Liver (tissue), 9 donors: ENCODE measurements around the gene SNRPB2. TPM values are rescaled to one million over a fixed set of nuclear protein-coding genes. Genes with fewer than 3 reads are reported as not detected.

Experiments
- DNase-seq: peaks from one replicate; pipeline ENCODE4 v3.0.0-alpha.2; 2017; ENCODE audit warnings: low spot score
- H3K27ac ChIP-seq, 2 donors: one replicate each; pipeline ENCODE4 v1.7.0; 2013; ENCODE audit warnings: inconsistent platforms in 2 of 2, low read length in 2 of 2, control low read depth in 1 of 2, low read depth in 1 of 2, mild to moderate bottlenecking in 1 of 2
- H3K27me3 ChIP-seq, 4 donors: one replicate each; pipeline versions ENCODE4 v1.6.1 to v1.7.0; 2013; ENCODE audit warnings: low read length in 3 of 4, inconsistent platforms in 1 of 4, mild to moderate bottlenecking in 1 of 4, moderate library complexity in 1 of 4; ENCODE audit not compliant: control insufficient read depth in 4 of 4, insufficient read depth in 4 of 4
- H3K36me3 ChIP-seq, 4 donors: one replicate each; pipeline versions ENCODE4 v1.6.1 to v1.7.0; 2013; ENCODE audit warnings: low read length in 3 of 4, mild to moderate bottlenecking in 3 of 4, low read depth in 1 of 4, moderate library complexity in 1 of 4; ENCODE audit not compliant: control insufficient read depth in 4 of 4, insufficient read depth in 3 of 4
- H3K4me1 ChIP-seq, 4 donors: one replicate each; pipeline versions ENCODE4 v1.6.1 to v1.7.0; 2013; ENCODE audit warnings: low read length in 3 of 4, mild to moderate bottlenecking in 3 of 4, moderate library complexity in 1 of 4; ENCODE audit not compliant: control insufficient read depth in 4 of 4, insufficient read depth in 4 of 4
- H3K4me3 ChIP-seq, 3 donors: one replicate each; pipeline versions ENCODE4 v1.6.1 to v1.7.0; 2013; ENCODE audit warnings: low read length in 3 of 3, control low read depth in 1 of 3, low read depth in 1 of 3, mild to moderate bottlenecking in 1 of 3
- H3K9ac ChIP-seq, 2 donors: one replicate each; pipeline ENCODE4 v1.7.0; 2013; ENCODE audit warnings: low read length in 2 of 2, mild to moderate bottlenecking in 2 of 2, moderate library complexity in 2 of 2, control low read depth in 1 of 2, low read depth in 1 of 2
- H3K9me3 ChIP-seq, 4 donors: one replicate each; pipeline versions ENCODE4 v1.6.1 to v1.7.0; 2013; ENCODE audit warnings: low read length in 3 of 4; ENCODE audit not compliant: control insufficient read depth in 4 of 4
- EGR1 ChIP-seq, 2 donors: IDR thresholded peaks; 2 replicates each; pipeline ENCODE4 v1.6.1; 2016 to 2018; ENCODE audit warnings: antibody characterized with exemption in 2 of 2, low read depth in 2 of 2
- FOXA1 ChIP-seq: IDR thresholded peaks from 2 replicates; pipeline ENCODE4 v1.6.1; 2016; ENCODE audit warnings: antibody characterized with exemption
- FOXA2 ChIP-seq: IDR thresholded peaks from 2 replicates; pipeline ENCODE4 v1.6.1; 2016; ENCODE audit warnings: antibody characterized with exemption
- GABPA ChIP-seq, 2 donors: IDR thresholded peaks in 1 of 2; conservative IDR thresholded peaks in 1 of 2; 2 replicates each; pipeline ENCODE4 v1.6.1; 2016; ENCODE audit warnings: antibody characterized with exemption in 2 of 2, mild to moderate bottlenecking in 1 of 2, moderate library complexity in 1 of 2
- HNF4A ChIP-seq, 2 donors: conservative IDR thresholded peaks; 2 replicates each; pipeline ENCODE4 v1.6.1; 2016; ENCODE audit warnings: antibody characterized with exemption in 2 of 2, mild to moderate bottlenecking in 2 of 2
- HNF4G ChIP-seq: IDR thresholded peaks from 2 replicates; pipeline ENCODE4 v1.6.1; 2016; ENCODE audit warnings: antibody characterized with exemption
- JUND ChIP-seq, 2 donors: IDR thresholded peaks; 2 replicates each; pipeline ENCODE4 v1.6.1; 2016; ENCODE audit warnings: antibody characterized with exemption in 2 of 2
- NR2F2 ChIP-seq: IDR thresholded peaks from 2 replicates; pipeline ENCODE4 v1.6.1; 2016; ENCODE audit warnings: antibody characterized with exemption
- RAD21 ChIP-seq, 2 donors: IDR thresholded peaks; 2 replicates each; pipeline ENCODE4 v1.6.1; 2016; ENCODE audit warnings: antibody characterized with exemption in 2 of 2, mild to moderate bottlenecking in 2 of 2
- RXRA ChIP-seq, 2 donors: IDR thresholded peaks; 2 replicates each; pipeline ENCODE4 v1.6.1; 2017 to 2018; ENCODE audit warnings: antibody characterized with exemption in 2 of 2, mild to moderate bottlenecking in 1 of 2
- SP1 ChIP-seq: IDR thresholded peaks from 2 replicates; pipeline ENCODE4 v1.6.1; 2018; ENCODE audit warnings: antibody characterized with exemption, mild to moderate bottlenecking
- TAF1 ChIP-seq: conservative IDR thresholded peaks from 2 replicates; pipeline ENCODE4 v1.6.1; 2016; ENCODE audit warnings: antibody characterized with exemption, mild to moderate bottlenecking
- YY1 ChIP-seq: IDR thresholded peaks from 2 replicates; pipeline ENCODE4 v1.6.1; 2016; ENCODE audit warnings: antibody characterized with exemption, mild to moderate bottlenecking
- WGBS: extraction: QIAGEN DNeasy Blood & Tissue Kit; methylation state at CpG from one replicate; pipeline ENCODE4 v1.1.7; 2013; 5-methylcytosine and 5-hydroxymethylcytosine counted together
- polyA plus RNA-seq, 2 donors: library from polyadenylated mRNA; stranded (reverse) in 1 of 2; unstranded in 1 of 2; fragments of 200-250 nt in 1 of 2; fragments of >200 nt in 1 of 2; fragmentation: Nextera tagmentation in 1 of 2; extraction: Ambion mirVana in 1 of 2; gene quantifications; one replicate each; pipeline versions ENCODE4 v1.2.1 to v1.2.3, GENCODE V29; 2013 to 2015
- total RNA-seq, 2 donors: library from RNA; depleted of rRNA; stranded (reverse); fragments of >200 nt; gene quantifications; one replicate each; pipeline ENCODE4 v1.2.3, GENCODE V29; 2014
- TF ChIP-seq, protein P1 (sequence below): IDR thresholded peaks from 2 replicates; pipeline ENCODE4 v1.6.1; 2016; ENCODE audit warnings: antibody characterized with exemption
- TF ChIP-seq, protein P2 (sequence below): IDR thresholded peaks from 2 replicates; pipeline ENCODE4 v1.6.1; 2016; ENCODE audit warnings: antibody characterized with exemption
- TF ChIP-seq, protein P3 (sequence below): IDR thresholded peaks from 2 replicates; pipeline ENCODE4 v1.6.1; 2016; ENCODE audit warnings: antibody characterized with exemption
- TF ChIP-seq, protein P4 (sequence below): IDR thresholded peaks from 2 replicates; pipeline ENCODE4 v1.6.1; 2016; ENCODE audit warnings: antibody characterized with exemption, mild to moderate bottlenecking
- donor health status: healthy.
- donor health status: healthy.
- donor health status: healthy.
- donor health status: healthy.
- donor health status: healthy.

Gene SNRPB2
- total RNA-seq (10 to 100 TPM; 13.9 to 22.2 TPM), polyA plus RNA-seq (10 to 100 TPM; 19.9 to 36.0 TPM)

DNA sequence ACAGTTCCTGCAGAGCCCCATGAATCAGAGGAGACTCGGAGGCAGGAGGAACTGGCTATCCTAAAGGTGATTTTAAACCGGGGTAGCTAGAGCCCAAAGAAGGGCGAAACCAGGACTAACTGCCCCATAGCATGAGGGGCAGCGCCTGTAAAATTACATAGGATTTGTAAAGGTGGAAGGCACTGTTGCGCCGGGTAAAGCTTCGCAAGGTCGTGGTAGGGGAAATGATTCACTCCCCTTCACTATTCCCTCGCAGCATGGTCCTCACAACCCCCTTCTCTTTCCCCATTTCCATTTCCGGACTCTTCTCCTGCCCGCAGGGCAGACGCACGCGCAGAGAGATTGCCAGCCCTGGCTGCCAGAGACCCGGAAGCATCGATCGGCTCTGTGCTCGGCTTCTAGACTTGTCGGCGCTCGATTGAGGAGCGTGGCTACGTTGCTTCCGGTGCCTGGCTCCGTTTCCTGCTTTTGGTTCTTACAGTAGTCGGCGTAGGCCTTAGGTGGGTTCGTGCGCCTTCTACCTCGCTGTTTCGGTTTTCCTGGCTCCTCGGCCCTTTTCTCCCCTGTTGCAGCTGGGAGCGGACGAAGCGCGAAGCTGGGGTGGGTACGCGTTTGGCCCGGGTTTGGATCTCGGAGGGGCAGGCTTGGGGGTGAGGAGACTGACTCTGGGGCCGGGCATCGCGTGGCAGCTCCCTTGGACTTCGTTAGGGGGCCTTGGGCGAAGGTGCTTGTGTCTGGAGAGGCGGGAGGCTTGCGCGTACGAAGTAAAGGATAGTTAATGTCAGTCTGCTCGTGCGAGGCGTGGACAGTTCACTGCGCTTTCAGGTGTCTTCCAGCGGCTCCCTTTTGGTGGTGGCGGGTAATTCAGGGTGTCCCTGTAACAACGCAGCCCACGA is at the start of gene SNRPB2:
SNRPB2 (plus strand) TSS at position 462 of the 896 bp plus-strand sequence. CDS start 1,677 bp downstream, outside the sequence.
- peak within 1 kb of the TSS; percentile 71 to 76 for H3K27ac ChIP-seq
- peaks cover 1 to 17% (median 11%) of the 10 kb centered on the region in 4 donors for H3K36me3 ChIP-seq
- WGBS = 4% methylated on average over 57 of the region's 57 CpGs
- TF ChIP-seq RXRA (IDR thresholded peaks at IDR 0.05) = peak in 1 of 2 donors; percentile 39
- TF ChIP-seq TAF1 = peak; percentile 56
- TF ChIP-seq, protein P1, sequence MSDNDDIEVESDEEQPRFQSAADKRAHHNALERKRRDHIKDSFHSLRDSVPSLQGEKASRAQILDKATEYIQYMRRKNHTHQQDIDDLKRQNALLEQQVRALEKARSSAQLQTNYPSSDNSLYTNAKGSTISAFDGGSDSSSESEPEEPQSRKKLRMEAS = peak; percentile 76
- TF ChIP-seq FOXA1 = no peak
- TF ChIP-seq EGR1 (IDR thresholded peaks at IDR 0.05; ENCODE audit: low read depth in 2 of 2) = peak; percentile 62 to 66
- TF ChIP-seq YY1 = peak; percentile 90
- TF ChIP-seq SP1 = peak; percentile 41
- TF ChIP-seq, protein P2, sequence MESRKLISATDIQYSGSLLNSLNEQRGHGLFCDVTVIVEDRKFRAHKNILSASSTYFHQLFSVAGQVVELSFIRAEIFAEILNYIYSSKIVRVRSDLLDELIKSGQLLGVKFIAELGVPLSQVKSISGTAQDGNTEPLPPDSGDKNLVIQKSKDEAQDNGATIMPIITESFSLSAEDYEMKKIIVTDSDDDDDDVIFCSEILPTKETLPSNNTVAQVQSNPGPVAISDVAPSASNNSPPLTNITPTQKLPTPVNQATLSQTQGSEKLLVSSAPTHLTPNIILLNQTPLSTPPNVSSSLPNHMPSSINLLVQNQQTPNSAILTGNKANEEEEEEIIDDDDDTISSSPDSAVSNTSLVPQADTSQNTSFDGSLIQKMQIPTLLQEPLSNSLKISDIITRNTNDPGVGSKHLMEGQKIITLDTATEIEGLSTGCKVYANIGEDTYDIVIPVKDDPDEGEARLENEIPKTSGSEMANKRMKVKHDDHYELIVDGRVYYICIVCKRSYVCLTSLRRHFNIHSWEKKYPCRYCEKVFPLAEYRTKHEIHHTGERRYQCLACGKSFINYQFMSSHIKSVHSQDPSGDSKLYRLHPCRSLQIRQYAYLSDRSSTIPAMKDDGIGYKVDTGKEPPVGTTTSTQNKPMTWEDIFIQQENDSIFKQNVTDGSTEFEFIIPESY = no peak
- peak in 1 of 2 donors; percentile 47 for TF ChIP-seq RAD21 (IDR thresholded peaks at IDR 0.05)
- TF ChIP-seq GABPA (IDR thresholded peaks at IDR 0.05 in 1 of 2, conservative IDR thresholded peaks at IDR 0.05 in 1 of 2) = peak; percentile 93 to 98
- TF ChIP-seq NR2F2 = no peak
- TF ChIP-seq, protein P3, sequence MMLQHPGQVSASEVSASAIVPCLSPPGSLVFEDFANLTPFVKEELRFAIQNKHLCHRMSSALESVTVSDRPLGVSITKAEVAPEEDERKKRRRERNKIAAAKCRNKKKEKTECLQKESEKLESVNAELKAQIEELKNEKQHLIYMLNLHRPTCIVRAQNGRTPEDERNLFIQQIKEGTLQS = no peak
- H3K4me3 ChIP-seq = peak within 1 kb of the TSS; percentile 82 to 100 (median 93)
- DNase-seq = peak; percentile 86
- peaks cover 0 to 10% (median 3%) of the 10 kb centered on the region in 4 donors for H3K27me3 ChIP-seq
- peaks cover 5 to 10% (median 9%) of the 10 kb centered on the region in 4 donors for H3K4me1 ChIP-seq
- peaks cover 0 to 8% (median under 1%) of the 10 kb centered on the region in 4 donors for H3K9me3 ChIP-seq
- H3K9ac ChIP-seq = peak within 1 kb of the TSS; percentile 78 to 81

DNA sequence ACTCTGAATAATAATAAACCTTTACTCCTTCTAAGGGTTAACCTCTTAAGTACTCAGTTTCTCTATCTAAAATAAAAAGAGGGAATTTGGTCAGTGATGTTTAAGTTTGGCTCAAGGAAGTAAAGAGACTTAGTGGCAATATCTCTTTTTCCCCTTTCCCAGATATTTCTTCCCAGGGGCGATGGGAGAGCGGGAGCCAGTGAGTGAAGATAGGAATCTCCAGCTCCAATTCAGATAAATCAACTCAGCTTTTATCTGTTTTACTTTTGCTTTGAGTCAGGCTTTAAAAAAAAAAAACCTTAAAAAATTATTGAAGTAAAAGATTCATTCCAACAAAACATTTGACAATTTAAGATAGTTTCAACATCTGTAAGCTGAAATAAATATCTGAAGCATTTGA is 45.4 kb upstream of the SNRPB2 start:
- H3K4me3 ChIP-seq = no peak overlapping the region
- H3K9me3 ChIP-seq = no peaks in the 10 kb centered on the region
- DNase-seq = no peak
- WGBS = 93% methylated on average over 2 of the region's 2 CpGs
- H3K27ac ChIP-seq = no peak overlapping the region
- TF ChIP-seq SP1 (no peak), RXRA (IDR thresholded peaks at IDR 0.05) (no peak), RAD21 (IDR thresholded peaks at IDR 0.05) (no peak), FOXA2 (no peak), YY1 (no peak), JUND (IDR thresholded peaks at IDR 0.05) (no peak), HNF4A (conservative IDR thresholded peaks at IDR 0.05) (no peak), HNF4G (no peak)
- TF ChIP-seq, protein P4, sequence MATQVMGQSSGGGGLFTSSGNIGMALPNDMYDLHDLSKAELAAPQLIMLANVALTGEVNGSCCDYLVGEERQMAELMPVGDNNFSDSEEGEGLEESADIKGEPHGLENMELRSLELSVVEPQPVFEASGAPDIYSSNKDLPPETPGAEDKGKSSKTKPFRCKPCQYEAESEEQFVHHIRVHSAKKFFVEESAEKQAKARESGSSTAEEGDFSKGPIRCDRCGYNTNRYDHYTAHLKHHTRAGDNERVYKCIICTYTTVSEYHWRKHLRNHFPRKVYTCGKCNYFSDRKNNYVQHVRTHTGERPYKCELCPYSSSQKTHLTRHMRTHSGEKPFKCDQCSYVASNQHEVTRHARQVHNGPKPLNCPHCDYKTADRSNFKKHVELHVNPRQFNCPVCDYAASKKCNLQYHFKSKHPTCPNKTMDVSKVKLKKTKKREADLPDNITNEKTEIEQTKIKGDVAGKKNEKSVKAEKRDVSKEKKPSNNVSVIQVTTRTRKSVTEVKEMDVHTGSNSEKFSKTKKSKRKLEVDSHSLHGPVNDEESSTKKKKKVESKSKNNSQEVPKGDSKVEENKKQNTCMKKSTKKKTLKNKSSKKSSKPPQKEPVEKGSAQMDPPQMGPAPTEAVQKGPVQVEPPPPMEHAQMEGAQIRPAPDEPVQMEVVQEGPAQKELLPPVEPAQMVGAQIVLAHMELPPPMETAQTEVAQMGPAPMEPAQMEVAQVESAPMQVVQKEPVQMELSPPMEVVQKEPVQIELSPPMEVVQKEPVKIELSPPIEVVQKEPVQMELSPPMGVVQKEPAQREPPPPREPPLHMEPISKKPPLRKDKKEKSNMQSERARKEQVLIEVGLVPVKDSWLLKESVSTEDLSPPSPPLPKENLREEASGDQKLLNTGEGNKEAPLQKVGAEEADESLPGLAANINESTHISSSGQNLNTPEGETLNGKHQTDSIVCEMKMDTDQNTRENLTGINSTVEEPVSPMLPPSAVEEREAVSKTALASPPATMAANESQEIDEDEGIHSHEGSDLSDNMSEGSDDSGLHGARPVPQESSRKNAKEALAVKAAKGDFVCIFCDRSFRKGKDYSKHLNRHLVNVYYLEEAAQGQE = no peak
- no peaks in the 10 kb centered on the region for H3K27me3 ChIP-seq
- no peak overlapping the region for H3K9ac ChIP-seq
- no peaks in the 10 kb centered on the region for H3K4me1 ChIP-seq
- H3K36me3 ChIP-seq = no peaks in the 10 kb centered on the region
